ENCODE data around the gene HIGD1C.
A peak's percentile ranks its signal among the peaks of the same experiment; 100 is the strongest.
"Not testable (repeated sequence)": the region's sequence is repeated elsewhere in the genome, so short reads cannot be mapped to it uniquely, and the experiment has no call there.

The HIGD1C gene

GRCh38 chr12:50952510-50952909 lies at the start of gene HIGD1C:
HIGD1C (plus strand) TSS chr12:50952544; CDS start chr12:50953999, 1,455 bp downstream.
- no peak for DNase-seq

- DNase-seq, result not testable (repeated sequence)
Observed at GRCh38 chr12:50908479-50908878, 43.9 kb upstream of the HIGD1C start.

- not testable (repeated sequence) for DNase-seq
Observed at GRCh38 chr12:50912361-50912760, 40.0 kb upstream of the HIGD1C start.

- no peak for DNase-seq
Observed at GRCh38 chr12:50913224-50913623, 39.1 kb upstream of the HIGD1C start.

- no peak for DNase-seq
Observed at GRCh38 chr12:50914872-50915484, 37.4 kb upstream of the HIGD1C start.

GRCh38 chr12:50916292-50916691 lies 36.1 kb upstream of the HIGD1C start:
- no peak for DNase-seq

GRCh38 chr12:50918584-50919316 lies 33.6 kb upstream of the HIGD1C start:
- DNase-seq, result no peak

- DNase-seq, result no peak
Observed at GRCh38 chr12:50922820-50923219, 29.5 kb upstream of the HIGD1C start.

GRCh38 chr12:50923361-50924130 lies 28.8 kb upstream of the HIGD1C start:
- no peak for DNase-seq

- DNase-seq, result no peak
Observed at GRCh38 chr12:50924131-50924438, 28.3 kb upstream of the HIGD1C start.

GRCh38 chr12:50924439-50925341 lies 27.7 kb upstream of the HIGD1C start:
- peak; percentile 76 for DNase-seq

- no peak for DNase-seq
Observed at GRCh38 chr12:50925342-50925651, 27.0 kb upstream of the HIGD1C start.

GRCh38 chr12:50925920-50926319 lies 26.4 kb upstream of the HIGD1C start:
- DNase-seq, result no peak

GRCh38 chr12:50926415-50926814 lies 25.9 kb upstream of the HIGD1C start:
- no peak for DNase-seq

- DNase-seq, result not testable (repeated sequence)
Observed at GRCh38 chr12:50926932-50927331, 25.4 kb upstream of the HIGD1C start.

- DNase-seq, result no peak
Observed at GRCh38 chr12:50927356-50927755, 25.0 kb upstream of the HIGD1C start.

GRCh38 chr12:50927766-50928224 lies 24.5 kb upstream of the HIGD1C start:
- no peak for DNase-seq

GRCh38 chr12:50928392-50928791 lies 24.0 kb upstream of the HIGD1C start:
- DNase-seq, result no peak

GRCh38 chr12:50929831-50930230 lies 22.5 kb upstream of the HIGD1C start:
- DNase-seq, result no peak

- not testable (repeated sequence) for DNase-seq
Observed at GRCh38 chr12:50930477-50930876, 21.9 kb upstream of the HIGD1C start.

GRCh38 chr12:50932787-50933280 lies 19.5 kb upstream of the HIGD1C start:
- DNase-seq, result no peak

GRCh38 chr12:50933459-50934124 lies 18.8 kb upstream of the HIGD1C start:
- DNase-seq, result no peak
